ENCODE results near the gene CDH23.

CDH23 gene

DNA sequence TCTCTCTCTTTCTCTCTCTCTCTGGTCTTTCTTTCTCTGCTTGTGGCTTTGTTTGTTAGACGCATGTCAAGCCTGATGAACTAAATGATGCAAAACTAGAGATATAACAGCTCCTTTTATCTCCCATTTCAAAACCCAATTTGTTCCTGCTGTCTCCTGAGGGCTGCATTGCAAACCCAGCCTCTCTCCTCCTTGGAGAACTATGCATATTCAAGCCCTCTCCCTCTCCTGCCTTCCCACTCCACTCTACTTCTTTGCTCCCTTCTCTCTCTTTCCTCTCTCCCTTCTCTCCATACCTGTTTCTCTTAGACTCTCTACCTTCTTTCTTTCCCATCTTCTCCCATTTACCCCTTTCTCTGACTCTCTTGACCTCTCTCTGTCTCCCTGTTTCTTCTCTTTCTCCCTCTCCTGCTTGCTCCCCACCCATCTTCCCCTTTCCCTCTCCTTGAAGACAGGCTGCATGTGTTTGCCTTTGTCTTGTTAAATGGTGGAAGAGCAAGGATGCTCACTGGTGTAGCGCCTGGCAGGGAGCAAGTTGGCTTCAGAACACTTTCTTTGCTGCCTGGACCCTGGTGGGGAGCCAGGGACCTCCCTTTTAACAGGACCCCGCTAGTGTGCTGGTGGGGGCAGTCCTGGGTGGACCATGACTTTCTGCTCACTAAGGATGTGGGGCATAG lies 142.9 kb downstream of the CDH23 start:
- DNase-seq: no peak

DNA sequence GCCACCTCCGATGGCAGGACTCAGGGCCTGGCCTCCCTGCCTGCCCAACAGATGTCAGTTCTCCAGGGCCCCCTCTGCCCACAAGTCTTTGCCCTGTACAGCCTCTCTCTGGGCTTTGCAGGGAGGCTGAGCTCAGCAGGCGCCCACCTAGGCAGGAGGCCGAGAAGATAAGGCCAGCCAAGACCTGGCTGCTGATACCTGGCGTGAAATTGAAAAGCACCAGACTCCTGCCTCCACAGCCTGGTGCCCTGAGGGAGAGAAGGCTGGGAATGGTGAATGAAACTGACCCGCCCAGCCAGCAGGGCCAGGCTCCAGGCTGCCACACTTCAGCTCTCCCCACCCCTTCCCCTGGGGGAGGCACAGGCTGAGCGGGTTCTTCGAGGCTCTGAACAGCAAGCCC lies 145.8 kb downstream of the CDH23 start:
- no peak for DNase-seq

- no peak for DNase-seq
Measured at GRCh38 chr10:71543608-71544170, 147.0 kb downstream of the CDH23 start.

DNA sequence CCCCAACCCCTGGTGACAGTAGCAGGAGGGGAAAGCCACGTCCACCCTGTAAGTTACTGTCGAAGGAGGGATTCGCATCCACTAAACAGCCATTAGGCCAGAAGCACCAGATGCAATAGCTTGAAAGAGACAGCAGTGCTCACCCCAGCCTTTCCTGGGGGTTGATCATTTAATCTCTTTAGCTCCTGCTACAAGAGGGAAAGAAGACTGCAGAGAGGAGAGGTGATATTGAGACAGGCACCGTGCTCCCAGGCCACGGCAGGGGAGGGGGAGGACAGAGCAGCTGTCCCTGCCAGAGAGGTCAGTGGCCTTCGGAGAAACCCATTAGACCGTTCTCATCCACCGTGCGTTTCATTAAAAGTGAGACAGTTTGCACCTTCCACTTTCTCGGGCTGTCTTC lies 148.3 kb downstream of the CDH23 start:
- no peak for DNase-seq

DNA sequence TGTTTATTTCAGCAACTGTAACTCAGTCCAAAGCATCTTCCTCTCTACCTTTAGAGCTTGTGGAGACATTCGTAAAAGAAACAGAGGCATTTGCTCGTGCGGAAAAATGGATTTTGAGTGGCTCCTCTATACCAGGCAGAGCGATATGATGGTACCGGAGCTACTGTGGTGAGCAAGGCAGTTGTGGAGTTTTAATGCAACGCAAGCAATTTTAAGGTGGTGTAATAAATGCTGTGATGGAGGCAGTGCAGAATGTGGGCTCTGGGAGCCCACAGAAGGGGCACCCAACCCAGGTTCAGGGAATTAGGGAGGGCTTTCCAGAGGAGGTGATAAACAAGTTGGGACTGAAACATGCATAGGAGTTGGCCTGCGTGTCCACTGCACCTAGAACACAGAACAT lies 149.5 kb downstream of the CDH23 start:
- no peak for DNase-seq

- DNase-seq: no peak
Measured at GRCh38 chr10:71547312-71547711, 150.6 kb downstream of the CDH23 start.

DNA sequence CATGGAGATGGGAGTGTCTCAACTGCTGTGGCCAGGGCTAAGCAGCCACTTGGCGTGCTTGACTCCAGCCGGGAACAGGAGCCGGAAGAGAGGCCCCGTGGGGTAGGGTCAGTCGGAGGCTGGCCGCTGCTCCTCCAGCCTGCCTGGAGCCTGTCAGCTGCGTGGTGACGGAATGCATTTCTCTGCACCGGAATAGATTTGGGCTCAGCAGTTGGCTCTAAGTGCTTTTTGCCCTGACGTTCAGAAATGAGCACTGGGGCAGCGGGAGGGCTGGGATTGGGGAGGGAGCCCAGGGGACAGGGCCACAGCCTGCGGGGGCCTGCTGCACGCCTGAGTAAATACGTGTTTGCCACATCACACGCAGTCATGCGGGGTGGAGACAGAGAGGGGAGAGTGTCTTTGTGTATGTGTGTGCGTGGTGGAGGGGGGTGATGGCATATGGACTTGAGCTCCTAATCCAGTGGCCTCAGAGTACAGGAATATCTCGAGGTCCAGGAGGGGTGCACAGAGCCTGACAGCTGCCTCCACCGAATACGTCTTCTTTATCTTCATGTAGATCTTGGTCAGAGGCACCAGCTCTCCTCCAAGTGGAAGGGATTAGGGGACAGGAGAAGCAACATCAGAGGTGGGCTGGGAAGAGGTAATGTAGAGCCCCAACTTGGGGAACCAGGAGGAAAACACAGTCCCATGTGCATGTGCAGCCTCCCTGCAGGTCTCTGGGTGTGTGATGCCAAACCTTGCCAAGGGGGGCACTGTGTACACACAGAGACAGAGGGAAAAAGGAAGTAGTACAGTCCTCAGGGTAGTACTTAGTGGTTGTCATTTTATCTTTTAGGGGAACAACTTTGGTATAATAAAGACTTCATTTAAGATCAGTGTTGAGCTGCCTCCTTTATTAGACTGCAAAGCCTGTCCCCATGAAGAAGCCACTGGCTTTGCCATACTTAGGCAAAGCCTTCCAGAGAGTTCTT lies 151.4 kb downstream of the CDH23 start:
- peak; percentile 24 for DNase-seq

GRCh38 chr10:71549766-71550533 lies 153.2 kb downstream of the CDH23 start:
- DNase-seq: no peak

DNA sequence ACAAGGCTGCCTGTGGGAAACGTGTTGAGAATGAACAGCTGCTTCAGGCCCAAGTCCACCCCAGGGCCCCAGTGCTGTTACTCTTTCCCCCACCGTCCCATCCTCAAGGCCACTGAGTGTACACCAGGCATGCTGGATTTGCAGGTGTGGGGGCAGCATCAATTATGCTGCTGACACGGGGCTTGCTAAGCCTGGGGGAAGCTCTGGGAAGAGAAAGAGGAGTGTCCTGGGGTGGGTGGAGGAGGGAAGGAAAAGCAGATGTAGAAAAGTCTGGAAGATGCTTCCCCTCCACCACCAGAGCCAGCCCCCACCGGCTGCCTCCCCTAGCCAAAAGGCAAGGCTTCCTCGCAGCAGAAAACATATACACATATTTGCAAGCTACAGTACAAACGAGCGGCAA lies 153.9 kb downstream of the CDH23 start:
- no peak for DNase-seq

GRCh38 chr10:71551970-71552369 lies 155.2 kb downstream of the CDH23 start:
- DNase-seq: no peak

GRCh38 chr10:71553432-71553831 lies 156.7 kb downstream of the CDH23 start:
- no peak for DNase-seq

GRCh38 chr10:71554671-71555070 lies 158.0 kb downstream of the CDH23 start:
- DNase-seq: no peak

DNA sequence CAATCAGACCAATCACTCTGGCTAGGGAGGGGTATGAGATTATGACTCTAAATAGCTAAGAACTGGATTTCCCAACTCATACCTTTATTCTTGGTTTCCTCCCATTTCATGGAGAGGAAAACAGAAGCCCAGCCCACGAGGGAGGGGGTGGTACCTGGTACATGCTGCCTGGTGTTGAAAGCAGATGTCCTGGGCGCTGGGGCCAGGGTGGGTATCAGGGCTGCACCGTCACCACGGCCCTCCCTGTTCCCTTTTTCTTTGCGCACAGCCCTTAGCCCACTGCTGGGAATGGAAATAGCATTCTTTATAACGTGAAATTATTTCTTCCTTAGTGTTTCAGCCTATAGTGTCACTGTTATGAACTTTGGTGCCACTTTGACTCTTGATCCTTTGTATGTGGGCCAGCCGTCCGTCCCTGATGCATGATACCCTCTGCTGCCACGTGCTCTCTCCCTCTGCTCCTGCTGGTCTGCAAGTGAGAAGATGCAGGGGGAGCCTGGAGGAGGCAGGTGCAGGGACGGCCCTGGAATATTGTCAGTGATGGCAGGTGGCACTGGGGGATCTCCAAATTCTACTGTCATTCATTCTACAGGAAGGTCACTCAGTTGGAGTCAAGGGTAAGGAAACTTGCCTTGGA lies 158.5 kb downstream of the CDH23 start:
- DNase-seq: no peak

- DNase-seq: no peak
Measured at GRCh38 chr10:71555724-71556119, 159.0 kb downstream of the CDH23 start.

- no peak for DNase-seq
Measured at GRCh38 chr10:71558991-71559390, 162.3 kb downstream of the CDH23 start.

DNA sequence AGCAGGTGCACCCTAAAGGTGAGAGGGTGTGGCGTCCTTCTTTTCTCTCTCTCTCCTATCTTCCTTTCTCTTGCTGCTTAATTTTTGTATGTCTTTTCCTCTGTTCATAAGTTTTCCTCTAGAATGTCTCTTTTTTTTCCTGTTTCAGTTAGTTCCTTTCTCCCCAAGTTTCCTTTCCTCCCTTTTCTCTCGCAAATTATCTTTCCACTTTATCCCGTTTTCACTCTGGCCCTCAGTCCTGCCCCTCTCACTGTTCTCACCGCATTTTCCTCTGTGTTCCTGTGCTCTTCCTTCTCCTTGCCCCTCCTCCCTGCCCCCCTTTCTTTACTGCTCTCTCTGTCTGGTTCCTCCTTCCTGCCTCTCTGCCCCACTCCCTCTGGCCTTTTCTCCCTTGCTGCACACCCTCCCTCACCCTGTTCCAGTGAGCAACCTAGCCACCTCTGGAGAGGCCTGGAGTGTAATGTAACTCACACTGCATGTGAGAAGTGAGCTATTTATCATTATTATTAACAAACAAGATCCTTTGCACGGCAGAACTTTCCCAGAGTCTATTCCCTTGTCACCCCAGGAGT lies 164.4 kb downstream of the CDH23 start:
- DNase-seq: no peak

GRCh38 chr10:71562181-71562580 lies 165.5 kb downstream of the CDH23 start:
- no peak for DNase-seq

- DNase-seq: no peak
Measured at GRCh38 chr10:71562904-71563303, 166.2 kb downstream of the CDH23 start.

DNA sequence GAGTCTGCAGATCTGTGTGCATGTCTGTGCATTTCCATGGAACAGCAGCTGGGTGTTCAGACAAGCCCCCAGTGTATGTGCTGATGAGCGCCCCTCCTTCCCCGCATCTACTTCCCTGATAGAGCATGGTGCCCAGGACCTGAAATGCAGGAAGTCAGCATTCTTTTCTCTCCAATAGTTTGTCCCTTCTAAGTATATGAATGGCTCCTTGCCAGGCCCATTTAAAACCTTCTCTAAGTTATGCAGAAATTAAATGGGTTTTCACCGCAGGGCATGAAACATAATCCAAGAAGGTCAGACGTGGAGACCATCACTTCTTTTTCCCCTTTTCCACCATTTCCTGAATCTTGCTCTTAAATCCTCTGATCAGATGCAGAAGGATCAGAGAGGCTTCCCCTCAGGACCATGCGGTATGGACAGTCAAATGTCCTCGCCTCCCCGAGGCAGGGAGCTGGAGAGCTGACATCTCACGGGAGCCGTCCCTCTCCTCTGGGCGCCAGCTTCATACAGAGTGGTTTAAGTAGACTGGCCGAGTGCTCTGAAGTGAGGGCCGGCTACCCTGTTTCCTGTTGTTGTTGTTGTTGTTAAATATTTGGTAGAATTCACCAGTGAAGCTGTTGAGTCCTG lies 167.6 kb downstream of the CDH23 start:
- DNase-seq: no peak

DNA sequence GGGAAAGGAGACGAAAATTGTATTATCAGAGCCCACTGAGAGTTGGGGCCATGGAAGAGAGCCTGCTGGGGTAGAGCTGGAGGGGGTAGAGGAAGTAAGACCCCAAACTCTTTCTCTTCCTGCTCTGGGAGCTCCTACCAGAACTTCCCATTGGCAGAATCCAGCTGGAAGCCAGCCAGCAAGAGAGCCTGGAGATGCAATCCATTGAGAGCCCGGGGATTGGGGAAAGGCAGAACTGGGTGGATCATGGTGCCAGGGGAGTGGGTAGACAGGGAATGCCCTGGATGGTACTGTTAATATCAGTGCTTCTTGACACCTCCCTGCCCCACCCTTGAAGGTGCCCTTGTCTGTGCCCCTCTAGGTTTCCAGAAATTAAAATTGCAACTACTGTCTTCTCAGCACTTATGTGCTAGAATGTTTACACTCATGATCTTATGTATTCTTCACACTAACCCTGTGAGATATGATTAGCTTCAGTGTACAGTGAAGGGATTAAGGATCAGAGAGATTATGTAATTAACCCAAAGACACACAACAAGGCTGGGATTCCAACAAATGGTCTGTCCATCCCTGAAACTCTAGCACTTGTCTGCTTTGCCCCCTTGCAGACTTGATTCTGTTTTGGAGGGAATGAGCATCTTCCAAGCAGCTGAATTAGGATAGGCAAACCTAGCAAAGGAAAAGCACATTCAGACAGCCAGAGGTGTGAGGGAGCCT lies 168.7 kb downstream of the CDH23 start:
- no peak for DNase-seq

DNA sequence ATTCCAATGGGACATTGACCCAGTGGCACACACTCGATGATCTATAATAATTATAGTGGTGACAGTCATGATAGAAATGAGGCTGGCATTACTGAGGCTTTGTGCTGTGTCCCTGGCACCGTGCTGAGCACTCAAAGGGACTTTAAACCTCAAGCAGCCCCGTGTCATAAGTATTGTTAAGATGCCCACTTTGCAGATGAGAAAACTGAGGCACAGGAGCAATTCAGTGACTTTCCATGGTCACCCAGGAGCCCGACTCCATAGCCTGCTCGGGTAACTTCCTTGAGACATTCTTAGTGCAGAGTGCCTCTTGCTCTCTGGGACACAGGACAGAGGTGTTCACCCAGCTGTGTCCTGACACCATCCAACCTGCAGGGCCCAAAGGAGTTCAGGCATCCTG lies 170.3 kb downstream of the CDH23 start:
- DNase-seq: no peak

All from NCI-H2227 treated with DMSO at 0.1 percent for 48 hours (cell line).